HCT116 (cell line): ENCODE measurements around the gene TMEM121B.

Source experiments
- CTCF ChIP-seq, 3 experiments: fragments of 200-600 bp in 1 of 3; sonication (generic) in 1 of 3; IDR thresholded peaks in 2 of 3; conservative IDR thresholded peaks in 1 of 3; 2 replicates each; pipeline ENCODE4 v1.5.1; 2012 to 2017; ENCODE audit warnings: low read depth in 2 of 3, low read length in 2 of 3, antibody characterized with exemption in 1 of 3, borderline replicate concordance in 1 of 3, control low read depth in 1 of 3, mild to moderate bottlenecking in 1 of 3, mixed read lengths in 1 of 3, mixed run types in 1 of 3, moderate library complexity in 1 of 3; ENCODE audit not compliant: insufficient read depth in 1 of 3
- ZBTB33 ChIP-seq: IDR thresholded peaks from 2 replicates; pipeline ENCODE4 v1.6.1; 2011; ENCODE audit warnings: mild to moderate bottlenecking, low read length, moderate library complexity; ENCODE audit not compliant: insufficient replicate concordance; ENCODE audit errors: extremely low read depth

GRCh38 chr22:17114173-17114897 is 6.8 kb downstream of the TMEM121B start:
- no peak for TF ChIP-seq CTCF (IDR thresholded peaks at IDR 0.05 in 2 of 3, conservative IDR thresholded peaks at IDR 0.05 in 1 of 3; ENCODE audit: borderline replicate concordance in 1 of 3, insufficient read depth in 1 of 3, low read depth in 2 of 3, low read length in 2 of 3)
- no peak for TF ChIP-seq ZBTB33
